Naive thymus-derived CD8-positive, alpha-beta T cell (primary cell): Measurements from ENCODE around the gene SEC61B. TPM values are rescaled to one million over a fixed set of nuclear protein-coding genes. Genes with fewer than 3 reads are reported as not detected.
A peak's percentile ranks its signal among the peaks of the same experiment; 100 is the strongest.
"Not testable (repeated sequence)": the region's sequence is repeated elsewhere in the genome, so short reads cannot be mapped to it uniquely, and the experiment has no call there.

Experiments used
- ATAC-seq, 2 donors: fragments of 150-1000 bp; cut with Tn5 transposase in 1 of 2; sonication (Bioruptor Pico), chemical (Tn5 transposase) in 1 of 2; 1 replicate in 1 of 2; 2 replicates in 1 of 2; pipeline ENCODE4 v1.10.0; 2021; ENCODE audit warnings: mild to moderate bottlenecking in 2 of 2, moderate library complexity in 2 of 2
- POLR2A ChIA-PET: fragments of 350-600 bp; sonication (Branson Sonifier 250); formaldehyde crosslinking; loops from one replicate; lab custom pipeline; 2021; ENCODE audit warnings: antibody characterized with exemption; lab: Charles Lee
- DNase-seq, 10 donors: peaks; one replicate each; pipeline versions ENCODE4 v3.0.0 to v3.0.0-alpha.2; 2020 to 2022
- H3K27ac Mint-ChIP-seq, 10 donors: one replicate each; pipeline ENCODE4 v1.8.0; 2020 to 2022; ENCODE audit warnings: mild to moderate bottlenecking in 10 of 10, mixed read lengths in 10 of 10, moderate library complexity in 4 of 10, inconsistent platforms in 1 of 10
- H3K27me3 Mint-ChIP-seq, 5 donors: one replicate each; pipeline ENCODE4 v1.8.0; 2021 to 2022; ENCODE audit warnings: mixed read lengths in 5 of 5
- H3K36me3 Mint-ChIP-seq, 3 donors: one replicate each; pipeline ENCODE4 v1.8.0; 2020 to 2022; ENCODE audit warnings: mixed read lengths in 3 of 3, mild to moderate bottlenecking in 2 of 3, inconsistent platforms in 1 of 3
- H3K4me1 Mint-ChIP-seq, 4 donors: one replicate each; pipeline ENCODE4 v1.8.0; 2021 to 2022; ENCODE audit warnings: mixed read lengths in 4 of 4
- H3K4me3 Mint-ChIP-seq, 10 donors: one replicate each; pipeline ENCODE4 v1.8.0; 2020 to 2022; ENCODE audit warnings: mild to moderate bottlenecking in 10 of 10, mixed read lengths in 10 of 10, moderate library complexity in 6 of 10, inconsistent platforms in 1 of 10
- H3K9me3 Mint-ChIP-seq, 9 donors: one replicate each; pipeline ENCODE4 v1.8.0; 2020 to 2022; ENCODE audit warnings: mixed read lengths in 9 of 9, mild to moderate bottlenecking in 3 of 9, inconsistent platforms in 1 of 9, moderate library complexity in 1 of 9
- polyA plus RNA-seq, 3 donors: library from polyadenylated mRNA; unstranded; fragments of 300-500 nt; fragmentation: Illumina TruSeq; gene quantifications; one replicate each; pipeline ENCODE4 v1.2.3, GENCODE V29; 2021
- total RNA-seq, 8 experiments: library from RNA in 2 of 8; stranded (reverse) in 2 of 8; gene quantifications; one replicate each; pipeline ENCODE4 v1.2.3 and lab custom pipeline; 2021 to 2026

Gene SEC61B
- total and polyA plus RNA-seq, 5 experiments from 2014 or later: 47.4 to 285 (median 218) TPM

GRCh38 chr9:99230206-99230605 is 8.1 kb downstream of the SEC61B start:
- POLR2A ChIA-PET: no interaction called here
- no peak for ATAC-seq
- no peak for DNase-seq
- peaks cover 11 to 24% (median 19%) of the 10 kb centered on the region in 4 donors for H3K4me1 Mint-ChIP-seq
- peak overlapping the region in 1 of 10 donors; percentile 62 for H3K27ac Mint-ChIP-seq
- peaks cover 0 to 72% (median 9%) of the 10 kb centered on the region in 3 donors for H3K36me3 Mint-ChIP-seq
- no peaks in the 10 kb centered on the region for H3K27me3 Mint-ChIP-seq
- H3K9me3 Mint-ChIP-seq: no peaks in the 10 kb centered on the region
- H3K4me3 Mint-ChIP-seq: no peak overlapping the region

GRCh38 chr9:99231711-99232110 is 9.6 kb downstream of the SEC61B start:
- H3K4me1 Mint-ChIP-seq: peaks cover 6 to 18% (median 13%) of the 10 kb centered on the region in 4 donors
- no peaks in the 10 kb centered on the region for H3K9me3 Mint-ChIP-seq
- peak overlapping the region in 1 of 10 donors; percentile 26 for H3K27ac Mint-ChIP-seq
- ATAC-seq (peak in 1 of 2 donors; percentile 37), DNase-seq (peak in 2 of 10 donors; percentile 9 to 18)
- peaks cover 0 to 59% (median 9%) of the 10 kb centered on the region in 3 donors for H3K36me3 Mint-ChIP-seq
- no peaks in the 10 kb centered on the region for H3K27me3 Mint-ChIP-seq
- POLR2A ChIA-PET: interaction anchor here (0.6 kb wide), 1 partner anchor 24 kb away, joined by 3 read pairs; no protein-coding TSS in a partner anchor
- H3K4me3 Mint-ChIP-seq: no peak overlapping the region

- peaks cover 0 to 52% (median 16%) of the 10 kb centered on the region in 3 donors for H3K36me3 Mint-ChIP-seq
- H3K4me3 Mint-ChIP-seq: no peak overlapping the region
- H3K27ac Mint-ChIP-seq: peak overlapping the region in 1 of 10 donors; percentile 4
- no peaks in the 10 kb centered on the region for H3K27me3 Mint-ChIP-seq
- no peaks in the 10 kb centered on the region for H3K9me3 Mint-ChIP-seq
- POLR2A ChIA-PET: interaction anchor here (1.3 kb wide), 1 partner anchor 12 kb away, joined by 3 read pairs; the partner anchor contains the start of gene SEC61B
- ATAC-seq: no peak
- peaks cover 4 to 19% (median 6%) of the 10 kb centered on the region in 4 donors for H3K4me1 Mint-ChIP-seq
- DNase-seq: no peak
Observed at GRCh38 chr9:99234618-99235017, 12.5 kb downstream of the SEC61B start.

GRCh38 chr9:99235069-99235468 is 13.0 kb downstream of the SEC61B start:
- no peaks in the 10 kb centered on the region for H3K27me3 Mint-ChIP-seq
- H3K9me3 Mint-ChIP-seq: no peaks in the 10 kb centered on the region
- DNase-seq: no peak
- H3K36me3 Mint-ChIP-seq: peaks cover 2 to 56% (median 19%) of the 10 kb centered on the region in 3 donors
- no peak for ATAC-seq
- H3K4me1 Mint-ChIP-seq: peaks cover 4 to 19% (median 6%) of the 10 kb centered on the region in 4 donors
- POLR2A ChIA-PET: no interaction called here
- H3K4me3 Mint-ChIP-seq: no peak overlapping the region
- H3K27ac Mint-ChIP-seq: peak overlapping the region in 1 of 10 donors; percentile 4

- peak overlapping the region in 1 of 10 donors; percentile 29 for H3K4me3 Mint-ChIP-seq
- ATAC-seq (peak; percentile 38 to 65), DNase-seq (peak in 1 of 10 donors; percentile 7)
- peaks cover 5 to 50% (median 24%) of the 10 kb centered on the region in 3 donors for H3K36me3 Mint-ChIP-seq
- H3K4me1 Mint-ChIP-seq: peaks cover 4 to 19% (median 6%) of the 10 kb centered on the region in 4 donors
- H3K9me3 Mint-ChIP-seq: no peaks in the 10 kb centered on the region
- POLR2A ChIA-PET: no interaction called here
- peak overlapping the region in 8 of 10 donors; percentile 6 to 79 (median 40) for H3K27ac Mint-ChIP-seq
- H3K27me3 Mint-ChIP-seq: no peaks in the 10 kb centered on the region
Observed at GRCh38 chr9:99235926-99236634, 14.0 kb downstream of the SEC61B start.

GRCh38 chr9:99237356-99237755 is 15.3 kb downstream of the SEC61B start:
- peak overlapping the region in 1 of 10 donors; percentile 12 for H3K27ac Mint-ChIP-seq
- peaks cover 5 to 41% (median 22%) of the 10 kb centered on the region in 3 donors for H3K36me3 Mint-ChIP-seq
- POLR2A ChIA-PET: no interaction called here
- no peak overlapping the region for H3K4me3 Mint-ChIP-seq
- no peaks in the 10 kb centered on the region for H3K9me3 Mint-ChIP-seq
- DNase-seq: no peak
- no peak for ATAC-seq
- no peaks in the 10 kb centered on the region for H3K27me3 Mint-ChIP-seq
- H3K4me1 Mint-ChIP-seq: peaks cover 0 to 19% (median 5%) of the 10 kb centered on the region in 4 donors

GRCh38 chr9:99237849-99238248 is 15.8 kb downstream of the SEC61B start:
- ATAC-seq, H3K27me3 Mint-ChIP-seq, H3K9me3 Mint-ChIP-seq, H3K4me3 Mint-ChIP-seq, POLR2A ChIA-PET, DNase-seq, H3K27ac Mint-ChIP-seq: not testable (repeated sequence)
- Mint-ChIP-seq H3K4me1 (peaks cover 0 to 19% (median 5%) of the 10 kb centered on the region in 4 donors), H3K36me3 (peaks cover 5 to 37% (median 26%) of the 10 kb centered on the region in 3 donors)

- Mint-ChIP-seq H3K4me1 (peaks cover 0 to 19% (median 5%) of the 10 kb centered on the region in 4 donors), H3K27ac (no peak overlapping the region), H3K27me3 (no peaks in the 10 kb centered on the region), H3K4me3 (no peak overlapping the region), H3K36me3 (peaks cover 5 to 33% (median 30%) of the 10 kb centered on the region in 3 donors), H3K9me3 (no peaks in the 10 kb centered on the region)
- DNase-seq (no peak), ATAC-seq (no peak)
- POLR2A ChIA-PET: no interaction called here
Observed at GRCh38 chr9:99238331-99238730, 16.2 kb downstream of the SEC61B start.

GRCh38 chr9:99239341-99240060 is 17.4 kb downstream of the SEC61B start:
- DNase-seq (no peak), ATAC-seq (no peak)
- no peaks in the 10 kb centered on the region for H3K9me3 Mint-ChIP-seq
- no peaks in the 10 kb centered on the region for H3K27me3 Mint-ChIP-seq
- POLR2A ChIA-PET: no interaction called here
- no peak overlapping the region for H3K27ac Mint-ChIP-seq
- peaks cover 5 to 35% (median 32%) of the 10 kb centered on the region in 3 donors for H3K36me3 Mint-ChIP-seq
- H3K4me1 Mint-ChIP-seq: peaks cover 0 to 21% (median 5%) of the 10 kb centered on the region in 4 donors
- no peak overlapping the region for H3K4me3 Mint-ChIP-seq

GRCh38 chr9:99241106-99241505 is 19.0 kb downstream of the SEC61B start:
- Mint-ChIP-seq H3K36me3 (peaks cover 5 to 35% (median 30%) of the 10 kb centered on the region in 3 donors), H3K4me3 (no peak overlapping the region), H3K9me3 (no peaks in the 10 kb centered on the region), H3K4me1 (peaks cover 0 to 13% (median under 1%) of the 10 kb centered on the region in 4 donors), H3K27me3 (no peaks in the 10 kb centered on the region), H3K27ac (no peak overlapping the region)
- no peak for DNase-seq
- POLR2A ChIA-PET: interaction anchor here (0.7 kb wide), 1 partner anchor 1300 kb away, joined by 3 read pairs; no protein-coding TSS in a partner anchor
- ATAC-seq: no peak

GRCh38 chr9:99244344-99245260 is 22.5 kb downstream of the SEC61B start:
- Mint-ChIP-seq H3K36me3 (peaks cover 5 to 24% (median 11%) of the 10 kb centered on the region in 3 donors), H3K27me3 (no peaks in the 10 kb centered on the region), H3K9me3 (peaks cover 0 to 2% (median 0%) of the 10 kb centered on the region in 9 donors), H3K4me1 (peaks cover 0 to 7% (median 0%) of the 10 kb centered on the region in 4 donors), H3K27ac (peak overlapping the region in 2 of 10 donors; percentile 1 to 9), H3K4me3 (no peak overlapping the region)
- peak in 1 of 2 donors; percentile 25 for ATAC-seq
- no peak for DNase-seq
- POLR2A ChIA-PET: no interaction called here

GRCh38 chr9:99249619-99250018 is 27.5 kb downstream of the SEC61B start:
- Mint-ChIP-seq H3K36me3 (peaks cover 0 to 2% (median 0%) of the 10 kb centered on the region in 3 donors), H3K9me3 (peaks cover 0 to 2% (median 0%) of the 10 kb centered on the region in 9 donors), H3K27me3 (no peaks in the 10 kb centered on the region), H3K4me3 (no peak overlapping the region), H3K27ac (no peak overlapping the region), H3K4me1 (peaks cover 0 to 14% (median 9%) of the 10 kb centered on the region in 4 donors)
- POLR2A ChIA-PET: no interaction called here
- DNase-seq (no peak), ATAC-seq (no peak)
